SU-DHL-6 (cell line): ENCODE measurements around the gene UHRF1.

Source experiments
- CTCF ChIP-seq: fragments of 200-600 bp; sonication (generic); IDR thresholded peaks from one replicate; pipeline ENCODE4 v1.5.1; 2017; ENCODE audit warnings: antibody characterized with exemption, mild to moderate bottlenecking, low read length, moderate library complexity; ENCODE audit not compliant: insufficient read depth, poor library complexity, severe bottlenecking
- EZH2phosphoT487 ChIP-seq: fragments of 200-600 bp; sonication (generic), shearing (Covaris generic); conservative IDR thresholded peaks from 2 replicates; pipeline ENCODE4 v1.6.1; 2018; ENCODE audit warnings: mild to moderate bottlenecking, antibody characterized with exemption, low read length, moderate library complexity, mixed read lengths

- TF ChIP-seq CTCF, result no peak
- no peak for TF ChIP-seq EZH2phosphoT487
Measured at GRCh38 chr19:4866595-4867424, 42.5 kb upstream of the UHRF1 start.
